ENCODE measurements around the gene IFNA8. TPM values are rescaled to one million over a fixed set of nuclear protein-coding genes. Genes with fewer than 3 reads are reported as not detected.
"Not testable (repeated sequence)": the region's sequence is repeated elsewhere in the genome, so short reads cannot be mapped to it uniquely, and the experiment has no call there.

IFNA8 gene
- total RNA-seq, 2 donors from 2014 or later: not detected

DNA sequence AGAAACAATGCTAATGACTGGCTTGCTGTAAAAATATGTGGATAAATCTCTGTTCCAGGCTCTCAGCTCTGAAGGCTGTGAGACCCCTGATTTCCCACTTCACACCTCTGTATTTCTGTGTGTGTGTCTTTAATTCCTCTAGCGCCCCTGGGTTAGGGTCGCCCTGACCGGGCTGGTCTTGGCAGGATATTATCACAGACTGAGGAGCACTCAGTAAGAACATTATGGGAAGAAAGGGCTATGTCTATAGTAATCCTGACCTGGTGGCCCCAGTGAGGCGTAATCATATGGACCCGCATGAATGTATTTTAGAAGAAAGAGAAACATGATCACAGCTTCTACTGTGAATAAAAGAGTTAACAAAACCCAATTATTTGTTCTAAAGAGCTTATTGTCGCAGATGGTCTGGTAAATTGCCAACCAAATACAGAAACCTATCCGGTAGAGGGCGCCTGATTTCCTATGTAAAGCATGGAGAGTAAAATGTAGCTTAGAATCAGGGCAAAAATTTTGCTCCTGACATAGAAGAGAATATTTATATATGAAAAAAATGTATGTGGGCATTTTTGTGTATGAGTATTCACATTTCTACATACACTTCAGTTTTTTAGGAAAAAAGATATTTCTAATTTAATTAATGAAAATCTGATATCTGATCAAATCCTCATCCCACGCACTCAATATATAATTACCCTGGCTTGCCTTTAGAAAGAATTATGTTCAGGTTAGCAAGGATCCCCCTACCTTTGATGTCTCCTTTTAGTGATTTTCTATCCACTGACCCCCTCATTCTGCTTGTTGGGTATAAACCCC lies 25.5 kb downstream of the IFNA8 start:
- intact Hi-C loops (cut with DNase I): no loop called here
- H3K9me3 ChIP-seq: no peaks in the 10 kb centered on the region
- no peak overlapping the region for H3K27ac ChIP-seq
- DNase-seq (ENCODE audit: low spot score): no peak
- WGBS: 74% methylated on average over 9 of the region's 9 CpGs
- TF ChIP-seq POLR2A (IDR thresholded peaks at IDR 0.05) (no peak), POLR2AphosphoS5 (IDR thresholded peaks at IDR 0.05) (no peak)
- TF ChIP-seq, protein P1, sequence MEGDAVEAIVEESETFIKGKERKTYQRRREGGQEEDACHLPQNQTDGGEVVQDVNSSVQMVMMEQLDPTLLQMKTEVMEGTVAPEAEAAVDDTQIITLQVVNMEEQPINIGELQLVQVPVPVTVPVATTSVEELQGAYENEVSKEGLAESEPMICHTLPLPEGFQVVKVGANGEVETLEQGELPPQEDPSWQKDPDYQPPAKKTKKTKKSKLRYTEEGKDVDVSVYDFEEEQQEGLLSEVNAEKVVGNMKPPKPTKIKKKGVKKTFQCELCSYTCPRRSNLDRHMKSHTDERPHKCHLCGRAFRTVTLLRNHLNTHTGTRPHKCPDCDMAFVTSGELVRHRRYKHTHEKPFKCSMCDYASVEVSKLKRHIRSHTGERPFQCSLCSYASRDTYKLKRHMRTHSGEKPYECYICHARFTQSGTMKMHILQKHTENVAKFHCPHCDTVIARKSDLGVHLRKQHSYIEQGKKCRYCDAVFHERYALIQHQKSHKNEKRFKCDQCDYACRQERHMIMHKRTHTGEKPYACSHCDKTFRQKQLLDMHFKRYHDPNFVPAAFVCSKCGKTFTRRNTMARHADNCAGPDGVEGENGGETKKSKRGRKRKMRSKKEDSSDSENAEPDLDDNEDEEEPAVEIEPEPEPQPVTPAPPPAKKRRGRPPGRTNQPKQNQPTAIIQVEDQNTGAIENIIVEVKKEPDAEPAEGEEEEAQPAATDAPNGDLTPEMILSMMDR (IDR thresholded peaks at IDR 0.05): peak in 2 of 4 experiments; percentile 20 to 31
- no peak overlapping the region for H3K4me3 ChIP-seq
- no peaks in the 10 kb centered on the region for H3K4me1 ChIP-seq (replicated peaks)
- no peaks in the 10 kb centered on the region for H3K36me3 ChIP-seq
- H3K27me3 ChIP-seq (replicated peaks; ENCODE audit: insufficient read depth): peaks cover 3% of the 10 kb centered on the region

DNA sequence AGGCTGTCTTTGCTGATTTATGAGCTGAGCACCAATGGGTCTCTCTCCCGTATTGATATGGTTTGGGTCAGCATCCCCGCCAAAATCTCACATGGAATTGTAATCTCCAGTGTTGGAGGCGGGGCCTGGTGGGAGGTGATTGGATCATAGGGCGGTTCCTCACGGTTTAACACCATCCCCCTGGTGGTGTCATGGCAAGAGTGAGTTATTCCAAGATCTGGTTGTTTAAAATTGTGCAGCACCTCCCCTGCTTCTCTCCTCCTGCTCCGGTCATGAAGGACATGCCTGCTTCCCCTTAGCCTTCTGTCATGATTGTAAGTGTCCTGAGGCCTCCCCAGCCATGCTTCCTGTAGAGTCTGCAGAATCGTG lies 26.1 kb downstream of the IFNA8 start:
- WGBS: 76% methylated on average over 7 of the region's 7 CpGs

DNA sequence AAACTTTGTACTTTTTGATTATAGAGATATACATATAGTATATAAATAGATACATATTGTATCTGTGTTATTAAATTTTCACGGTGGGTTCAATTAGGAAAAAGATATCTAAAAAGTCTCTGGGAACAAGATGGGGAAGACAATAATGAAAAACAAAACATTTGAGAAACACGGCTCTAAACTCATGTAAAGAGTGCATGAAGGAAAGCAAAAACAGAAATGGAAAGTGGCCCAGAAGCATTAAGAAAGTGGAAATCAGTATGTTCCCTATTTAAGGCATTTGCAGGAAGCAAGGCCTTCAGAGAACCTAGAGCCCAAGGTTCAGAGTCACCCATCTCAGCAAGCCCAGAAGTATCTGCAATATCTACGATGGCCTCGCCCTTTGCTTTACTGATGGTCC lies 31.2 kb downstream of the IFNA8 start, which contains the start of gene IFNA1:
TSS of gene IFNA1 (plus strand) at position 301 of the 400 bp plus-strand sequence. CDS start at position 370, 69 bp downstream.
- 97% methylated on average over 4 of the region's 4 CpGs for WGBS
- Histone ChIP-seq H3K4me1 (replicated peaks) (no peaks in the 10 kb centered on the region), H3K27me3 (replicated peaks; ENCODE audit: insufficient read depth) (no peaks in the 10 kb centered on the region), H3K9me3 (no peaks in the 10 kb centered on the region), H3K27ac (no peak within 1 kb of the TSS), H3K4me3 (no peak within 1 kb of the TSS), H3K36me3 (no peaks in the 10 kb centered on the region)
- intact Hi-C loops (cut with DNase I): no loop called here
- TF ChIP-seq, protein P1 (IDR thresholded peaks at IDR 0.05): no peak
- TF ChIP-seq POLR2AphosphoS5 (IDR thresholded peaks at IDR 0.05): no peak
- TF ChIP-seq POLR2A (IDR thresholded peaks at IDR 0.05): no peak
- DNase-seq (ENCODE audit: low spot score): no peak

More for the DNA sequence above, 26.1 kb downstream of the IFNA8 start:
- H3K4me3 ChIP-seq; H3K9me3 ChIP-seq; H3K27me3 ChIP-seq (replicated peaks; ENCODE audit: insufficient read depth); H3K4me1 ChIP-seq (replicated peaks); H3K27ac ChIP-seq; DNase-seq (ENCODE audit: low spot score); intact Hi-C loops (cut with DNase I); H3K36me3 ChIP-seq: not testable (repeated sequence)

DNA sequence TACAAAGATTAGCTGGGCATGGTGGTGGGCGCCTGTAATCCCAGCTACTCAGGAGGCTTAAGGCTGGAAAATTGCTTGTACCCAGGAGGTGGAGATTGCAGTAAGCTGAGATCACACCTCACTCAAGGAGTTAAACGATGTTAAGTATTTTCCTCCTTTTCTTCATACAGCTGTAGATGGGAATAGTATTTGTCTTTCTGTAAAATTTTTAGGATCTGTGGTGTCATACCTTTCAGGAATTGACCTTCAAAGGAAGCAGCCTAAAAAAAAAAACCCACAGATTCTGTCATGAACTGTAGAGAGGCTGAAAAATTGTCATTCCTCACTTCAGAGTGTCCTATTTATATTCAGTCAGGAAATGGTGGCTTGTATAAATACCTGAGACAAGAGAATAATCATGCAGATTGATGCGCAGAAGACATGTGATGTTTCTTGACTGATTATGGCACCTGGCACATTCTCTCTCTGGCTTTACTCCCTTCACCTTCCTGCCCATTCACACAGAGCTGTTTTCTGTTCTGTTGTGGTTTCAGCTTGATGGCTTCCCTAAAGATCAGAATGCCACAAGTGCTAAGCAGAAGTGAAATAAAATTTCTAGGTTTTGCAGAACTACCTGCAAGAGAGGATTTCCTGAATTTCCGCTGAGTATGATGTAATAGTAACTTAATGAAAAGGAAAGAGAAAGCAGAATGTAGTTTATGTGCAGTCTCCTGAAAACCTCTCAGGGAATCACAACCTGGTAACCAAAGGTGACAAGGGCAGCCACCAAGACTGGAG lies 35.1 kb downstream of the IFNA8 start:
- DNase-seq (ENCODE audit: low spot score): no peak
- H3K4me3 ChIP-seq: no peak overlapping the region
- H3K27ac ChIP-seq: no peak overlapping the region
- 90% methylated on average over 4 of the region's 4 CpGs for WGBS
- TF ChIP-seq, protein P1 (IDR thresholded peaks at IDR 0.05): no peak
- TF ChIP-seq POLR2A (IDR thresholded peaks at IDR 0.05) (no peak), POLR2AphosphoS5 (IDR thresholded peaks at IDR 0.05) (no peak)
- H3K4me1 ChIP-seq (replicated peaks): no peaks in the 10 kb centered on the region
- no peaks in the 10 kb centered on the region for H3K9me3 ChIP-seq
- H3K27me3 ChIP-seq (replicated peaks; ENCODE audit: insufficient read depth): no peaks in the 10 kb centered on the region
- intact Hi-C loops (cut with DNase I): no loop called here
- no peaks in the 10 kb centered on the region for H3K36me3 ChIP-seq

DNA sequence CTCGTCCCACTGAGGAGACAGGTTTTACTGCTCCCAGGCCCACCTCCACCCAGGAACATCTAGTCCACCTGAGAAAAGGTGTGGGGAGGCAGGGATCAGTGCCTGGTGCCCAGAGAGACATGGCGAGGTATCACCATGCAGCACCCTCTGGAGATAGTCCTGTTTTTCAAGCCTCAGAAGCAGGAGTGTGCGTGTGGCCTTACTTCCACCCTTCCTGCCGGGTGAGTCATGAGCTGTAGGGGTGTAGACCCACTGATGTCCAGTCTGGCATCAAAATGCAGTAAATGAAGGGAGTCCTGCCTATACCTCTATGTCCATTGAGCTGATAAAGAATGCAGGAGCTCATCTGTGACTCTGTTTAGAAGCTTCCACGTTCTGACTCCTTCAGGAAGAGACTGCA lies 40.4 kb downstream of the IFNA8 start:
- H3K27me3 ChIP-seq (replicated peaks; ENCODE audit: insufficient read depth); H3K36me3 ChIP-seq; H3K4me3 ChIP-seq; intact Hi-C loops (cut with DNase I); H3K27ac ChIP-seq; H3K9me3 ChIP-seq; H3K4me1 ChIP-seq (replicated peaks); DNase-seq (ENCODE audit: low spot score): not testable (repeated sequence)
- 87% methylated on average over 5 of the region's 5 CpGs for WGBS
